ENCODE data around the gene YAE1.

DNA sequence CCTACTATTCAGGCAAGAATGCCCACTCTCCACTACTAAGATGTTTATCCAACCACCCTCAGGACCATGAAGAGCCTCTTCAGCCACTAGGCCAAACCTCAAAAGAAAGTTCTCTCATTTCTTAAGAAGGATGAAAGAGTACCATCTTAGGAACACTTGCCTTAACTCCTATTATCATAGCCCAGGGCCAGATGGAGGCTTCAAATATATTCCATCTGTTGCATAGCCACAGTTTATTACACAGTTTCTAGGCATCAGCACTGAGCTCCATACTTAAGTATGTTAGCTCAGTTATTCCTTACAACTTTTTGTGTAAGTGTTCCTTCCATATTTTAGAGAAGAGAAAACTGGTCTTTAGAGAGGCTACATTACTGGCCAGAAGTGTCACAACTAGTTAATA is 37.4 kb upstream of the YAE1 start:
- TF ChIP-seq POLR2A (IDR thresholded peaks at IDR 0.05) = no peak
- TF ChIP-seq, protein P1, sequence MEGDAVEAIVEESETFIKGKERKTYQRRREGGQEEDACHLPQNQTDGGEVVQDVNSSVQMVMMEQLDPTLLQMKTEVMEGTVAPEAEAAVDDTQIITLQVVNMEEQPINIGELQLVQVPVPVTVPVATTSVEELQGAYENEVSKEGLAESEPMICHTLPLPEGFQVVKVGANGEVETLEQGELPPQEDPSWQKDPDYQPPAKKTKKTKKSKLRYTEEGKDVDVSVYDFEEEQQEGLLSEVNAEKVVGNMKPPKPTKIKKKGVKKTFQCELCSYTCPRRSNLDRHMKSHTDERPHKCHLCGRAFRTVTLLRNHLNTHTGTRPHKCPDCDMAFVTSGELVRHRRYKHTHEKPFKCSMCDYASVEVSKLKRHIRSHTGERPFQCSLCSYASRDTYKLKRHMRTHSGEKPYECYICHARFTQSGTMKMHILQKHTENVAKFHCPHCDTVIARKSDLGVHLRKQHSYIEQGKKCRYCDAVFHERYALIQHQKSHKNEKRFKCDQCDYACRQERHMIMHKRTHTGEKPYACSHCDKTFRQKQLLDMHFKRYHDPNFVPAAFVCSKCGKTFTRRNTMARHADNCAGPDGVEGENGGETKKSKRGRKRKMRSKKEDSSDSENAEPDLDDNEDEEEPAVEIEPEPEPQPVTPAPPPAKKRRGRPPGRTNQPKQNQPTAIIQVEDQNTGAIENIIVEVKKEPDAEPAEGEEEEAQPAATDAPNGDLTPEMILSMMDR (IDR thresholded peaks at IDR 0.05) = no peak

Measured in right lobe of liver (tissue), 4 donors.